NK-92 treated with Interleukin-12 subunit alpha and Interleukin-12 subunit beta, amount 100 ng/mL, for 24 hours (cell line): ENCODE results near the gene BAG3.
"Not testable (repeated sequence)": the region's sequence is repeated elsewhere in the genome, so short reads cannot be mapped to it uniquely, and the experiment has no call there.

Experiments used
- DNase-seq: peaks from one replicate; lab custom pipeline; 2025; lab: John Stamatoyannopoulos, UW

Gene BAG3

GRCh38 chr10:119650692-119651513 lies at the start of gene BAG3:
TSS of gene BAG3 (plus strand) at chr10:119651380. CDS start at chr10:119651676, 296 bp downstream.
- DNase-seq = peak; percentile 54

- DNase-seq = peak; percentile 18
Measured at GRCh38 chr10:119602241-119603095, 48.7 kb upstream of the BAG3 start.

GRCh38 chr10:119604468-119604867 lies 46.7 kb upstream of the BAG3 start:
- no peak for DNase-seq

- DNase-seq = no peak
Measured at GRCh38 chr10:119608316-119609155, 42.6 kb upstream of the BAG3 start.

- no peak for DNase-seq
Measured at GRCh38 chr10:119609516-119609915, 41.7 kb upstream of the BAG3 start.

- no peak for DNase-seq
Measured at GRCh38 chr10:119611433-119611832, 39.7 kb upstream of the BAG3 start.

GRCh38 chr10:119613741-119614140 lies 37.4 kb upstream of the BAG3 start:
- no peak for DNase-seq

GRCh38 chr10:119614686-119615085 lies 36.5 kb upstream of the BAG3 start:
- no peak for DNase-seq

- no peak for DNase-seq
Measured at GRCh38 chr10:119616882-119617570, 34.2 kb upstream of the BAG3 start.

- DNase-seq = no peak
Measured at GRCh38 chr10:119619215-119619614, 32.0 kb upstream of the BAG3 start.

- not testable (repeated sequence) for DNase-seq
Measured at GRCh38 chr10:119619811-119620210, 31.4 kb upstream of the BAG3 start.

- no peak for DNase-seq
Measured at GRCh38 chr10:119620241-119621077, 30.7 kb upstream of the BAG3 start.

GRCh38 chr10:119621078-119621384 lies 30.1 kb upstream of the BAG3 start:
- no peak for DNase-seq

- no peak for DNase-seq
Measured at GRCh38 chr10:119625570-119626280, 25.5 kb upstream of the BAG3 start.

- no peak for DNase-seq
Measured at GRCh38 chr10:119630300-119630699, 20.9 kb upstream of the BAG3 start.

- no peak for DNase-seq
Measured at GRCh38 chr10:119633538-119634218, 17.5 kb upstream of the BAG3 start.

GRCh38 chr10:119634219-119634544 lies 17.0 kb upstream of the BAG3 start:
- no peak for DNase-seq

GRCh38 chr10:119637631-119638030 lies 13.5 kb upstream of the BAG3 start:
- no peak for DNase-seq

- DNase-seq = no peak
Measured at GRCh38 chr10:119638982-119639381, 12.2 kb upstream of the BAG3 start.

GRCh38 chr10:119640384-119640783 lies 10.8 kb upstream of the BAG3 start:
- DNase-seq = no peak
